ENCODE data around the gene FCGR2B. TPM values are rescaled to one million over a fixed set of nuclear protein-coding genes. Genes with fewer than 3 reads are reported as not detected.
"Not testable (repeated sequence)": the region's sequence is repeated elsewhere in the genome, so short reads cannot be mapped to it uniquely, and the experiment has no call there.

The FCGR2B gene
- total RNA-seq (not detected in 2 replicates), polyA plus RNA-seq (not detected in 2 replicates), polyA minus RNA-seq (0.13 TPM in 1 of 2 replicates, not detected in the other), Bru-seq, nascent RNA (not detected), BruChase-seq, experiment 1, labeled RNA remaining after a 6-hour chase (not detected), BruChase-seq, experiment 2, labeled RNA remaining after a 2-hour chase (not detected)
- polyA plus RNA-seq (2011; cell fraction: cytosol; rRNA removed) = 0.07 TPM in 1 of 2 replicates, not detected in the other
- not detected in 2 replicates for polyA plus RNA-seq (2011; cell fraction: nucleus; rRNA removed)
- not detected in 2 replicates for polyA plus RNA-seq (2012)
- polyA minus RNA-seq (2011; cell fraction: cytosol; rRNA and poly(A)+ RNA removed) = not detected
- not detected in 2 replicates for polyA minus RNA-seq (2011; cell fraction: nucleus; rRNA and poly(A)+ RNA removed)
- long read RNA-seq = 0 reads

DNA sequence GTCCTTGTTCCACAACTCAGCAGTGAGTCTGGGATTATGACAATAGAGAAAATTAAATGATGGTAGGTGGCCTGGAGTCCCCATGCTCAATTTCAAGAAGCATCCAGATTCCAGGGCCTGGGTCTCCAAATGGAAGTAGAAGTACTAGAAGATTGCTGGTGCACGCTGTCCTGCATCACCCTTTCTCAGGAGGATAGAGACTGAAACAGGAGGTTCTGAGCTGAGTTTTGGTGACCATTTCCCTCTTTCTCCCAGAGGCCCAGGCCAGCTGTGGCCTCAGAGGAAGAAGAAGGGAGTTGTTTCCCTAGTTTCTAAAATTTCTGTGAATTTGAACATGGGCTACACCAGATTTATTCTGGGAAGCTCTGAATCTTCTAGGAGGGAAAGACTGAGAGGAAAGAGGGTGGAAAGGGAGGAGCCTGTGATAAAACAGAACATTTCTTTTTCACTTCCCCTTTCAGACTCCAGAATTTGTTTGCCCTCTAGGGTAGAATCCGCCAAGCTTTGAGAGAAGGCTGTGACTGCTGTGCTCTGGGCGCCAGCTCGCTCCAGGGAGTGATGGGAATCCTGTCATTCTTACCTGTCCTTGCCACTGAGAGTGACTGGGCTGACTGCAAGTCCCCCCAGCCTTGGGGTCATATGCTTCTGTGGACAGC lies at the start of gene FCGR2B:
Gene FCGR2B (plus strand): TSS at position 460 of the 656 bp plus-strand sequence. CDS start 99 bp downstream, at position 559.
- H3K27me3 ChIP-seq (ENCODE audit: control insufficient read depth in 2 of 2, insufficient read depth in 2 of 2, low read length in 2 of 2); H2AFZ ChIP-seq (ENCODE audit: low read depth, low read length); H3K36me3 ChIP-seq (ENCODE audit: control insufficient read depth in 2 of 2, extremely low read depth in 1 of 2, insufficient read depth in 2 of 2, low read length in 2 of 2); CTCF ChIA-PET; H3K4me3 ChIP-seq (replicated peaks in 1 of 3; ENCODE audit: insufficient read depth in 1 of 3, low read depth in 1 of 3, low read length in 3 of 3); H3K9me3 ChIP-seq (replicated peaks; ENCODE audit: control insufficient read depth, insufficient read depth, low read length); POLR2A ChIA-PET; BruUV-seq (replicated peaks); H3K4me2 ChIP-seq (ENCODE audit: insufficient read depth, low read length); H4K20me1 ChIP-seq (replicated peaks; ENCODE audit: control insufficient read depth, extremely low read depth, insufficient read depth, low read length); FAIRE-seq; dilution Hi-C loops (cut with MboI; ENCODE audit: extremely low pct_ligation_motif_present, low sequenced_read_pairs); H3K9ac ChIP-seq (replicated peaks; ENCODE audit: extremely low read depth, insufficient read depth, low read length); H3K79me2 ChIP-seq (ENCODE audit: control insufficient read depth, insufficient read depth, low read length); intact Hi-C loops (cut with micrococcal nuclease); DNase-seq (ENCODE audit: low read depth, low spot score); H3K9me1 ChIP-seq (replicated peaks; ENCODE audit: control insufficient read depth, extremely low read depth, insufficient read depth, low read length); H3K27ac ChIP-seq (ENCODE audit: insufficient read depth, low read depth, low read length); H3K4me1 ChIP-seq (ENCODE audit: control insufficient read depth, extremely low read depth, insufficient read depth, low read length): not testable (repeated sequence)

GRCh38 chr1:161616417-161616816 lies 46.5 kb upstream of the FCGR2B start:
- CTCF ChIA-PET, POLR2A ChIA-PET, FAIRE-seq: not testable (repeated sequence)

DNA sequence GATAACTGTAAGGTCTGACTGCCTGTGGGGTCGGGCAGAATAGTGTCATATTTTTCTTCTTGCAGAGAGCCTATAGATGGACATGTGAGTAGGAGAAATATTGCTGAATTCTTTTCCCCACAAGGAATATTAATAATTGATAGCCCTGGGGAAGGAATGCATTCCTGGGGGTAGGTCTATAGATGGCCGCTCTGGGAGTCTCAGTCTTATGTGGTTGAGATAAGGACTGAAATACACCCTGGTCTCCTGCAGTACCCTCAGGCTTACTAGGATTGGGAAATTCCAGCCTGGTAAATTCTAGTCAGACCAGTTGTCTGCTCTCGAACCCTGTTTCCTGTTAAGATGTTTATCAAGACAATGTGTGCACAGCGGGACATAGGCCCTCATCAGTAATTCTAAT lies 44.4 kb upstream of the FCGR2B start:
- CTCF ChIA-PET; H3K9me3 ChIP-seq (replicated peaks; ENCODE audit: control insufficient read depth, insufficient read depth, low read length); dilution Hi-C loops (cut with MboI; ENCODE audit: extremely low pct_ligation_motif_present, low sequenced_read_pairs); H3K9me1 ChIP-seq (replicated peaks; ENCODE audit: control insufficient read depth, extremely low read depth, insufficient read depth, low read length); FAIRE-seq; H3K27me3 ChIP-seq (ENCODE audit: control insufficient read depth in 2 of 2, insufficient read depth in 2 of 2, low read length in 2 of 2); BruUV-seq (replicated peaks); H3K27ac ChIP-seq (ENCODE audit: insufficient read depth, low read depth, low read length); intact Hi-C loops (cut with micrococcal nuclease); H3K4me1 ChIP-seq (ENCODE audit: control insufficient read depth, extremely low read depth, insufficient read depth, low read length); H3K9ac ChIP-seq (replicated peaks; ENCODE audit: extremely low read depth, insufficient read depth, low read length); H4K20me1 ChIP-seq (replicated peaks; ENCODE audit: control insufficient read depth, extremely low read depth, insufficient read depth, low read length); POLR2A ChIA-PET; H3K36me3 ChIP-seq (ENCODE audit: control insufficient read depth in 2 of 2, extremely low read depth in 1 of 2, insufficient read depth in 2 of 2, low read length in 2 of 2); H3K4me2 ChIP-seq (ENCODE audit: insufficient read depth, low read length); DNase-seq (ENCODE audit: low read depth, low spot score); H3K4me3 ChIP-seq (replicated peaks in 1 of 3; ENCODE audit: insufficient read depth in 1 of 3, low read depth in 1 of 3, low read length in 3 of 3); H3K79me2 ChIP-seq (ENCODE audit: control insufficient read depth, insufficient read depth, low read length); H2AFZ ChIP-seq (ENCODE audit: low read depth, low read length): not testable (repeated sequence)

More at GRCh38 chr1:161616417-161616816, 46.5 kb upstream of the FCGR2B start:
- intact Hi-C loops (cut with micrococcal nuclease); H3K9me1 ChIP-seq (replicated peaks; ENCODE audit: control insufficient read depth, extremely low read depth, insufficient read depth, low read length); BruUV-seq (replicated peaks); DNase-seq (ENCODE audit: low read depth, low spot score); H3K9ac ChIP-seq (replicated peaks; ENCODE audit: extremely low read depth, insufficient read depth, low read length); H3K4me2 ChIP-seq (ENCODE audit: insufficient read depth, low read length); dilution Hi-C loops (cut with MboI; ENCODE audit: extremely low pct_ligation_motif_present, low sequenced_read_pairs); H3K36me3 ChIP-seq (ENCODE audit: control insufficient read depth in 2 of 2, extremely low read depth in 1 of 2, insufficient read depth in 2 of 2, low read length in 2 of 2); H3K4me3 ChIP-seq (replicated peaks in 1 of 3; ENCODE audit: insufficient read depth in 1 of 3, low read depth in 1 of 3, low read length in 3 of 3); H3K27ac ChIP-seq (ENCODE audit: insufficient read depth, low read depth, low read length); H2AFZ ChIP-seq (ENCODE audit: low read depth, low read length); H4K20me1 ChIP-seq (replicated peaks; ENCODE audit: control insufficient read depth, extremely low read depth, insufficient read depth, low read length); H3K27me3 ChIP-seq (ENCODE audit: control insufficient read depth in 2 of 2, insufficient read depth in 2 of 2, low read length in 2 of 2); H3K9me3 ChIP-seq (replicated peaks; ENCODE audit: control insufficient read depth, insufficient read depth, low read length); H3K79me2 ChIP-seq (ENCODE audit: control insufficient read depth, insufficient read depth, low read length); H3K4me1 ChIP-seq (ENCODE audit: control insufficient read depth, extremely low read depth, insufficient read depth, low read length): not testable (repeated sequence)

DNA sequence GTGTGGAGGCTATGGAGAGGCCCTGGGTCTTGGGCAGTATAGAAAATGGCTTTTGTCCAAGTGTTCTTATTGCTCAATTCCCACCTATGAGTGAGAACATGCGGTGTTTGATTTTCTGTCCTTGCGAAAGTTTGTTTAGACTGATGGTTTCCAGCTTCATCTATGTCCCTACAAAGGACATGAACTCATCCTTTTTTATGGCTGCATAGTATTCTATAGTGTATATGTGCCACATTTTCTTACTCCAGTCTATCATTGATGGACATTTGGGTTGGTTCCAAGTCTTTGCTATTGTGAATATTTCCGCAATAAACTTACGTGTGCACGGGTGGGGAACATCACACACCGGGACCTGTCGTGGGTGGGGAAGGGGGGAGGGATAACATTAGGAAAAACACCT lies 42.5 kb upstream of the FCGR2B start:
- POLR2A ChIA-PET; H3K4me2 ChIP-seq (ENCODE audit: insufficient read depth, low read length); intact Hi-C loops (cut with micrococcal nuclease); CTCF ChIA-PET; DNase-seq (ENCODE audit: low read depth, low spot score); H2AFZ ChIP-seq (ENCODE audit: low read depth, low read length); BruUV-seq (replicated peaks); H3K9ac ChIP-seq (replicated peaks; ENCODE audit: extremely low read depth, insufficient read depth, low read length); H3K27ac ChIP-seq (ENCODE audit: insufficient read depth, low read depth, low read length); H3K79me2 ChIP-seq (ENCODE audit: control insufficient read depth, insufficient read depth, low read length); H3K4me1 ChIP-seq (ENCODE audit: control insufficient read depth, extremely low read depth, insufficient read depth, low read length); H3K27me3 ChIP-seq (ENCODE audit: control insufficient read depth in 2 of 2, insufficient read depth in 2 of 2, low read length in 2 of 2); H3K9me1 ChIP-seq (replicated peaks; ENCODE audit: control insufficient read depth, extremely low read depth, insufficient read depth, low read length); H4K20me1 ChIP-seq (replicated peaks; ENCODE audit: control insufficient read depth, extremely low read depth, insufficient read depth, low read length); H3K9me3 ChIP-seq (replicated peaks; ENCODE audit: control insufficient read depth, insufficient read depth, low read length); FAIRE-seq; dilution Hi-C loops (cut with MboI; ENCODE audit: extremely low pct_ligation_motif_present, low sequenced_read_pairs); H3K4me3 ChIP-seq (replicated peaks in 1 of 3; ENCODE audit: insufficient read depth in 1 of 3, low read depth in 1 of 3, low read length in 3 of 3); H3K36me3 ChIP-seq (ENCODE audit: control insufficient read depth in 2 of 2, extremely low read depth in 1 of 2, insufficient read depth in 2 of 2, low read length in 2 of 2): not testable (repeated sequence)

Data from endothelial cell of umbilical vein (primary cell).